Rectal smooth muscle tissue (tissue), 1 donor: ENCODE measurements around the gene CENPA.

Source experiments
- H3K27ac ChIP-seq: one replicate; pipeline ENCODE4 v1.7.0; 2013; ENCODE audit warnings: low read depth, low read length, inconsistent platforms
- H3K27me3 ChIP-seq: one replicate; pipeline ENCODE4 v1.7.0; 2013; ENCODE audit warnings: low read length; ENCODE audit not compliant: control insufficient read depth, insufficient read depth
- H3K36me3 ChIP-seq: one replicate; pipeline ENCODE4 v1.7.0; 2013; ENCODE audit warnings: low read length; ENCODE audit not compliant: control insufficient read depth, insufficient read depth
- H3K4me1 ChIP-seq: one replicate; pipeline ENCODE4 v1.7.0; 2013; ENCODE audit warnings: low read length; ENCODE audit not compliant: control insufficient read depth, insufficient read depth
- H3K4me3 ChIP-seq: one replicate; pipeline ENCODE4 v1.7.0; 2013; ENCODE audit warnings: low read length
- H3K9ac ChIP-seq: one replicate; pipeline ENCODE4 v1.7.0; 2013; ENCODE audit warnings: low read length

CENPA gene

DNA sequence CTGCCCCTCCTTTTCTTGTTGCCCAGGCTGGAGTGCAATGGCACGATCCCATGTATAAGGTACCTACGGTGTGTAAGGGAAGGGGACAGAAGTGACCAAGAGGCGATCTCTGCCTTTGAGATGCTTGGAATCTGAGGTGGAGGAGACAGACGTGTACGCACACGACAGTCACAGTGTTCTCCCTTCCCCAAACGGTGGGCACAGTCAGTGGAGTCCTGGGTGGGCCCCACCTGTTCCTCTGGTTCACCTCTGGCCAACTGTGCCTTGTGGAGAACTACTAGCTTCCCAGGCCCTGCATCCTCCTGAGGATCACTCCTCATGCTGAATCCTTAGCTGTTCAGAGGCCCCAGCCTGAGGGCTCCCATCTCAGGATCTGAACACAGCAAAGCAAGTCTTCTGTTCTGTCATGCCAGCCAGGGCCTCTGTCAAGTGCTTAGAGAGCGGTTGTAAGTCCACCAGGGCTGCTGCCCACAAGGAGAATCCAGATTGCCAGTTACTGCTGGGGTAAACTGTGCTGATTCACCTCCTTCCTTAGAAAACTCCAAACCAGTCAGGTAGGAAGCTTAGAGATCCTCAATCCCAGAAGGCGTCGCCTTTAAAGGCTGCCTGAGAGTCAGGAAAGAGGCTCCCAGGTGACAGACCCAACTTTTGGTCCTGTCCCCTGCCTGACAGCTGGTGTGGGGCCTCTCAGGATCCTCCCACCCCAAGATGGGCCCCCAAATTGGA is 20.2 kb upstream of the CENPA start:
- H3K27me3 ChIP-seq = no peaks in the 10 kb centered on the region
- peak overlapping the region; percentile 92 for H3K4me3 ChIP-seq
- H3K36me3 ChIP-seq = no peaks in the 10 kb centered on the region
- no peak overlapping the region for H3K27ac ChIP-seq
- no peak overlapping the region for H3K9ac ChIP-seq
- H3K4me1 ChIP-seq = peaks cover 5% of the 10 kb centered on the region

DNA sequence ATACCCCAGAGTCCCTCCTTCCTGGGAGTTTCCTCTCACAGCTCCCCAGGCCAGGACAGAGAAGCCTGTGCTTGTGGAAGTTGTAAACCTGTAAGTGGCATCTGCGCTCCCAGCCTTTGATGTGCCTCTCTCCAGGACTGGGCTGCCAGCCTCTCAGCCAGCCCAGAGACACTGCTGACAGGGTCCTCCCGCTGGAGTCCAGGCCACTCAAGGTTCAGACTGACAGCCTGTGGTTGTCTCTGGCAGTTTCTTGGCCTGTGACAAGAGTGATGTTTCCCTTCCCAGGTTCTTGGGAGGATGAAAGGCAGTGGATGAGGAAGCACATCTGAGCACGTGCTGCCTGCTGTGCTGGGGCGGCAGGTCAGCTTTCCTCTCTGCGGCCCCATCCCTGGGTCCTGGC is 18.7 kb upstream of the CENPA start:
- Histone ChIP-seq H3K27ac (no peak overlapping the region), H3K27me3 (no peaks in the 10 kb centered on the region), H3K4me1 (peaks cover 19% of the 10 kb centered on the region)

DNA sequence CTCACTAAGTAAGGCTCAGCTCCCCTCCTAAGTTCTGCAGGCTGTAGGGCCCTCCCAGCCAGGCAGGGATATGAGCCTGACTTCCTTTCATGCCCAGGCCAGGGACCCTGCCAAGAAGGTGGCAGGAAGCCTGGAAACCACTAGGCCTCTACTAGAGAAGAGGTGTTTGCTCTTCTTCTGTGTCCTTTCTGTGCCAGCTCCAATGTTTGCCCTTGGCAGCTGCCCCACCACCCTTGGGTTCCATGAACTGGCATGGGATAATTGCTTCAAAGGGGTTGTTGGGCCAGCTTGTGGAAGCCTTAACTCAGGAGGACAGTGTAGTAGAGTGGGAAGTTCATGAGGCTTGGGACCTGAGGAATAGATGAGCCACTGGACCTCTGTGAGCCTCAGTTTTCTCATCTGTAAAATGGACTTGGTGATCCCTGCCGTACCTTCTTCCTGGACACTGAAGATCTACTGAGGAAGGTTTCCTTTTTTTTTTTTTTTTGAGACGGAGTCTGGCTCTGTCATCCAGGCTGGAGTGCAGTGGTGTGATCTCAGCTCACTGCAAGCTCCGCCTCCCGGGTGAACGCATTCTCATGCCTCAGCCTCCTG is 17.9 kb upstream of the CENPA start:
- no peaks in the 10 kb centered on the region for H3K36me3 ChIP-seq
- H3K27me3 ChIP-seq = no peaks in the 10 kb centered on the region
- peaks cover 24% of the 10 kb centered on the region for H3K4me1 ChIP-seq
- H3K4me3 ChIP-seq = no peak overlapping the region
- H3K27ac ChIP-seq = no peak overlapping the region
- no peak overlapping the region for H3K9ac ChIP-seq

More for the DNA sequence above, 18.7 kb upstream of the CENPA start:
- no peak overlapping the region for H3K9ac ChIP-seq
- no peak overlapping the region for H3K4me3 ChIP-seq
- H3K36me3 ChIP-seq = no peaks in the 10 kb centered on the region

DNA sequence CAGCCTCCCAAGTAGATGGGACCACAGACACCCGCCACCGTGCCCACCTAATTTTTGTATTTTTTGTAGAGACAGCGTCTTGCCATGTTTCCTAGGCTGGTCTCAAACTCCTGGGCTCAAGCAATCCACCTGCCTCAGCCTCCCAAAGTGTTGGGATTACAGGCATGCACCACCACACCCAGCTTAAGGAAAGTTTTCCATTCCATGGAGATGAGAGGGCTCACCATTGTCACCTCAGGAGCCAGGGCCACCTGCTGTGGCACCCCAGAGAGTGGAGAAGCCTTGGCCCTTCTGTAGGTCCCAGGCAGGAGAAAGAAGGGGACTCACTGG is 17.1 kb upstream of the CENPA start:
- Histone ChIP-seq H3K27ac (no peak overlapping the region), H3K36me3 (no peaks in the 10 kb centered on the region), H3K4me3 (no peak overlapping the region), H3K27me3 (no peaks in the 10 kb centered on the region), H3K9ac (no peak overlapping the region), H3K4me1 (peaks cover 24% of the 10 kb centered on the region)

DNA sequence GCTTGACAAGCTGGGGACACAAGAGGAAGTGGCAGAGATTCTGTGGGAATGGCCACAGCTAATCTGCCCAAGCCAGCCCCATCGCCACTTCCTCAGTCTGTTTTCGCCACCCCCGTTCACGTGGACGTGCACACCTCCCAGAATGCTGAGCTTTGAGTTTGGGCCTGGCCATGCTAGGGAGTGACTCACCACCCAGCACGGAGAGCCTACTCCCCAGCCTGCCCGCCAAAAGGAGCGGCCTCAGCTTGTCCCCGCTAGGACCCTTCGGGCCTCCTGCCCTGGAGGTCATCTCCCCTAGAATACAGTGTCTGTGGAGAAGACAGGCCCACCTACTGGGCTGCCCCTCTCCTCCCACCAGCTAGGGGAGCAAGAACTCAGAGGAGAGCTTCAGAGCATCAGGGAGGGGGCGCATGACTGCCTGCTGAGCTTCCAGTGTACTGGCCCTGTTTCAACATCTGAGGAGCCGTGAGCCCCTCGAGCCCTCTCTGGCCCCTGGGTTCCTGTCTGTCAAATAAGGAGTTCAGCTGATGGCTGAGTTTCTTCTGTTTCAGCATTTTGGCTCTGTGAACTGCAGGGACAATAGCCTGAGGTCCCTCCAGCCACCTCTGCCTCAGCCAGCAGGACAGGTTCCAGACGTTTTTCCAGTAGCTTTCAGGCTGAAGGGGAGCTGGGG is 16.6 kb upstream of the CENPA start:
- Histone ChIP-seq H3K27ac (peak overlapping the region; percentile 48), H3K36me3 (peaks cover 1% of the 10 kb centered on the region), H3K4me1 (peaks cover 24% of the 10 kb centered on the region), H3K9ac (no peak overlapping the region), H3K27me3 (no peaks in the 10 kb centered on the region), H3K4me3 (no peak overlapping the region)

DNA sequence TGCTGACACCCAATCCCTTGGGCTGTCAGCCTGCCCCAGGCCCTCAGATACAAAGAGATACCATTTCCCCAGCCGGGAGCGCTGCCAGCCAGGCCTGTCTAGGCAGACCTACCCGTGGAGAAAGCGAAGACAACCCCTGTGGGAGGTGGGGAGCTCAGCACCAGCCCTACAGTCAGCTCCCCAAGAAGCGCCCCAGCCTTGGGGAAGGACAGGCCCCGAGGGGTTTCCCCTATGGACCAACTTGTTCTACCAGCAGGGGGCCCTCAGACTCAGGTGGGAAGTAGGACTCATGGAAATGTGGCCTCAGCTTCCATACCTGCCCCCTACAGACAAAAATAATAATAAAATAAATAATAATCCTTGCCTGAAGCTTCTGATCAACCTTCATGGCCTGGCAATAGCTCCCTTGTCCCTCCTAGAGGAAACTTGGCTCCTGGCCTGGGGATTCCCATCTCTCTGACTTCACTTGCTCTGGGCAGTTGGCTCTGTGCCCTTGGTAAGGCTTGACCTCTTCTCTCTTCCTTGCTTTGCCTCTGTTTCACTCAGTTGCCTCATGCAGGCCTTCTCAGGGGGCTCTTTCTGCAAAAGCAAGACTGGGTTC is 14.8 kb upstream of the CENPA start:
- H3K4me3 ChIP-seq = no peak overlapping the region
- H3K9ac ChIP-seq = no peak overlapping the region
- H3K27ac ChIP-seq = peak overlapping the region; percentile 40
- peaks cover 14% of the 10 kb centered on the region for H3K36me3 ChIP-seq
- H3K27me3 ChIP-seq = no peaks in the 10 kb centered on the region
- H3K4me1 ChIP-seq = peaks cover 20% of the 10 kb centered on the region

DNA sequence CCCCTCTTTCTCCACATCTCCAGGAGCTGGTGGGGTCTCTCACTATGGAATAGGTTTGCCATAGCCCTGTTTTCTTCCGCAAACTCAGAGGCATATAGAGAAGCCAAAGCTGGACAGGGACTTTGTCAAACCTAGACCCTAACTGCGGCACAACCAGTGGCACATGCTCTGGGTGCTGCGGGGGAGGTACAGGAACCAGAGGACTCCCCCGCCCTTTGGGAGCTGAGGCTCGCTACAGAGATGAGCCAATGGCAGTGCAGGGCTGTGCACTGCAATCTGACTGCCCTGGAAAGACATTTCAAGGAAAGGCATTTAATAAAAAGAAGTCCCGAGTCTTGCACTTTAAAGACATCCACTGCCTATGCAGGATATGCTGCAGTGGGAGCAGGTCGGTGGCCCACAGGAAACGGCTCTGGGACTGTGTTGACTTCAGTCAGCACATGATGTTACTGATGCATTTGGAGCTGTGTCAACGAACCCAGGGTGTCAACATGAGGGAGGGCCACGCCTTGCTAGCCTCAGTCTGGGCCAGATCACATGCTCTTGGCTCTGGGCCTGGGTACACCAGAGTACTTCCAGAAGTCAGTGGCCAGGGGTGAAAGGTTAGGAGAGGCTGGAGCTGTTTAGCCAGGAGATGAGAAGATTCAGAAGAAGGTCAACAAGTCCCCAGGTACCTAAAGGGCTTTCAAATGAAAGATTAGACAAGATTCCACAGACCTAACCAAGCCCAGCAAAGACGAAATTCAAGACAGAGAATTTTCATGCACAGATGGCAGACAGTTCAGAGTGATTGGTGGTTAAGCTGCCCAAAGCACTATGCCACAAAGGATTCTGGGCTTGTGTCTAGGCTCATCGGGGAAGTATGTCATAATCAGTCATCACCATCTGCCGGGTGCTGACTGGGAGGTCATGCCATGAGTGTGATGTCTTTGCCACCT is 13.5 kb upstream of the CENPA start:
- peaks cover 20% of the 10 kb centered on the region for H3K4me1 ChIP-seq

DNA sequence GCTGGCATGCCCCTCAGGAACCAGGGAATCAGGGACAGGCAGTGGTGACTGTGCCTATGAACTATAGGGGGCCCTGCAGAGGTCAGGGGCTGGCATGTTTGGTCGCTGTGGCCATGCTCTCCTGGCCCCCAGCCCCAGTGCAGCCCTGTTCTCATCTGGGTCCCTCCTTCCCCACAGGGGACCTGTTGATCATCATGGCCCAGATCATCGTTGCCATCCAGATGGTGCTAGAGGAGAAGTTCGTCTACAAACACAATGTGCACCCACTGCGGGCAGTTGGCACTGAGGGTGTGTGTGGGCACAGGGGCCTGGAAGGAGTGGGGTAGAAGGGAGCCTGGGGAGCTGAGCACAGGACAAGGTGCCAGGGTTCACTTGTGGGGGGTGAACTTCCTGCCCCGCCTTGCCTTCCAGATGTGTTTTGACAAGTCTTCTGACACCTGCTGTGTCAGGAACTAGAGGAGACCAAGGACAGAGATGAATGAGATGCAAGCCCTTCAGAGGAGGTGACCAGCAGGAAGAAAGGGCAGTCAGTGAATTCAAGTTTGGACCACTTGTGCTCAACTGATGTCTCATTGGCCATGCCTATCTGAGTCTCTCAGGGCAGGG is 9.6 kb upstream of the CENPA start:
- Histone ChIP-seq H3K4me1 (peaks cover 13% of the 10 kb centered on the region), H3K36me3 (peaks cover 28% of the 10 kb centered on the region), H3K27ac (no peak overlapping the region), H3K9ac (no peak overlapping the region), H3K27me3 (no peaks in the 10 kb centered on the region), H3K4me3 (no peak overlapping the region)

More for the DNA sequence above, 13.5 kb upstream of the CENPA start:
- H3K9ac ChIP-seq = no peak overlapping the region
- H3K36me3 ChIP-seq = peaks cover 14% of the 10 kb centered on the region
- H3K27ac ChIP-seq = peak overlapping the region; percentile 40
- H3K27me3 ChIP-seq = no peaks in the 10 kb centered on the region
- peak overlapping the region; percentile 25 for H3K4me3 ChIP-seq

DNA sequence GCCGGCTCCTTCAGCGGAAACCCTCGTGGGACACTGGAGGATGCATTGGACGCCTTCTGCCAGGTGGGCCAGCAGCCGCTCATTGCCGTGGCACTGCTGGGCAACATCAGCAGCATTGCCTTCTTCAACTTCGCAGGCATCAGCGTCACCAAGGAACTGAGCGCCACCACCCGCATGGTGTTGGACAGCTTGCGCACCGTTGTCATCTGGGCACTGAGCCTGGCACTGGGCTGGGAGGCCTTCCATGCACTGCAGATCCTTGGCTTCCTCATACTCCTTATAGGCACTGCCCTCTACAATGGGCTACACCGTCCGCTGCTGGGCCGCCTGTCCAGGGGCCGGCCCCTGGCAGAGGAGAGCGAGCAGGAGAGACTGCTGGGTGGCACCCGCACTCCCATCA is 7.8 kb upstream of the CENPA start:
- Histone ChIP-seq H3K4me3 (no peak overlapping the region), H3K27ac (no peak overlapping the region), H3K9ac (no peak overlapping the region), H3K27me3 (no peaks in the 10 kb centered on the region), H3K4me1 (no peaks in the 10 kb centered on the region), H3K36me3 (peaks cover 28% of the 10 kb centered on the region)

DNA sequence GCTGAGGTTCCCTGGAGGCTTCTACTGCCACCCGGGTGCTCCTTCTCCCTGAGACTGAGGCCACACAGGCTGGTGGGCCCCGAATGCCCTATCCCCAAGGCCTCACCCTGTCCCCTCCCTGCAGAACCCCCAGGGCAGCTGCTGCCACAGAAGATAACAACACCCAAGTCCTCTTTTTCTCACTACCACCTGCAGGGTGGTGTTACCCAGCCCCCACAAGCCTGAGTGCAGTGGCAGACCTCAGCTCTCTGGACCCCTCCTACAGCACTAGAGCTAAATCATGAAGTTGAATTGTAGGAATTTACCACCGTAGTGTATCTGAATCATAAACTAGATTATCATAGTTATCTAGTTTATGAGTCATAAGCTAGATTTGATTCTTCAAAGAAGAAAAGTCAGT is 7.3 kb upstream of the CENPA start:
- Histone ChIP-seq H3K27ac (no peak overlapping the region), H3K9ac (no peak overlapping the region), H3K36me3 (peaks cover 28% of the 10 kb centered on the region)

DNA sequence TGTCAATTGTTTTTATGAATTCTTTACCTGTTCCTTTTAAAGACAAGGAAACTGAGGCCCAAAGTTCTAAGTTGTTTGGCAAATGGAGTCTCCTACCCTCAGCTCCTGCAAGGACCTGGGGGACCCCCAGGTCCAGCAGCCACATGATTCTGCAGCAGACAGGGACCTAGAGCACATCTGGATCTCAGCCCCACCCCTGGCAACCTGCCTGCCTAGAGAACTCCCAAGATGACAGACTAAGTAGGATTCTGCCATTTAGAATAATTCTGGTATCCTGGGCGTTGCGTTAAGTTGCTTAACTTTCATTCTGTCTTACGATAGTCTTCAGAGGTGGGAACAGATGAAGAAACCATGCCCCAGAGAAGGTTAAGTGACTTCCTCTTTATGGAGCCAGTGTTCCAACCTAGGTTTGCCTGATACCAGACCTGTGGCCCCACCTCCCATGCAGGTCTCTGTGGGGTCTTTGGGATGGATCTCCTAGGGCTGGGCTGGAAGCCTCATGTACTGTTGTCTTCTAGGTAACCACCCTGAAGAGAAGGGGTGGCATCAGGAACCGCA is 5.6 kb upstream of the CENPA start:
- Histone ChIP-seq H3K27me3 (no peaks in the 10 kb centered on the region), H3K4me3 (no peak overlapping the region), H3K9ac (no peak overlapping the region), H3K27ac (no peak overlapping the region), H3K36me3 (peaks cover 18% of the 10 kb centered on the region), H3K4me1 (no peaks in the 10 kb centered on the region)

More for the DNA sequence above, 7.3 kb upstream of the CENPA start:
- H3K4me1 ChIP-seq = no peaks in the 10 kb centered on the region
- no peaks in the 10 kb centered on the region for H3K27me3 ChIP-seq
- H3K4me3 ChIP-seq = no peak overlapping the region
